Activated T-cell treated with anti-CD3 and anti-CD28 coated beads, Interleukin-2, amount 50 U/mL, for 24 hours (primary cell): ENCODE measurements around the gene MAN1A1.
A peak's percentile ranks its signal among the peaks of the same experiment; 100 is the strongest.

Source experiments
- DNase-seq: peaks from one replicate; pipeline ENCODE4 v3.0.0-alpha.2; 2020
- H3K27ac Mint-ChIP-seq: 2 replicates; pipeline ENCODE4 v1.8.0; 2020; ENCODE audit warnings: mild to moderate bottlenecking, mixed read lengths
- H3K27me3 Mint-ChIP-seq: 2 replicates; pipeline ENCODE4 v1.8.0; 2020; ENCODE audit warnings: mixed read lengths
- H3K36me3 Mint-ChIP-seq: 2 replicates; pipeline ENCODE4 v1.8.0; 2020; ENCODE audit warnings: low read depth, mixed read lengths
- H3K4me1 Mint-ChIP-seq: 2 replicates; pipeline ENCODE4 v1.8.0; 2020; ENCODE audit warnings: low read depth, mixed read lengths
- H3K4me3 Mint-ChIP-seq: 2 replicates; pipeline ENCODE4 v1.8.0; 2020; ENCODE audit warnings: mild to moderate bottlenecking, moderate library complexity, mixed read lengths
- H3K9me3 Mint-ChIP-seq: 2 replicates; pipeline ENCODE4 v1.8.0; 2020; ENCODE audit warnings: mixed read lengths

MAN1A1 gene

DNA sequence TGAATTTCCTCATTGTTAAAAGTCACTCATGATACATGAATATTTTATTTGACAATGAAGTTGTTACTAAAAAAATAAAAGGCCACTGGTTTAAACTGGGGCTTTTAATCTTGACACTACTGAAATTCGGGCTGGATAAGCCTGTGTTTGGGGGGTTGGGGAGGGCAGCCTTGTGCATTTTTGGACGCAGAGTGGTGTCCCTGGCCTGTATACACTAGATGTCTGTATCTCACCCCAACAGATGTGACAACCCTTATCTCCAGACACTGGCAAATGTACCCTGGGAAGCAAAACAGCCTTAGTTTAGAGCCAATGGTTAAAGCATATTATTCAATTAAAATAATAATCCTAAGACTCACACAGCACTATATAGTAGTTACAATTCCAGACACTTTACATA is 24.8 kb downstream of the MAN1A1 start:
- Mint-ChIP-seq H3K4me3 (no peak overlapping the region), H3K27ac (no peak overlapping the region), H3K27me3 (no peaks in the 10 kb centered on the region), H3K4me1 (peaks cover 31% of the 10 kb centered on the region), H3K36me3 (peaks cover 37% of the 10 kb centered on the region), H3K9me3 (no peaks in the 10 kb centered on the region)
- no peak for DNase-seq

DNA sequence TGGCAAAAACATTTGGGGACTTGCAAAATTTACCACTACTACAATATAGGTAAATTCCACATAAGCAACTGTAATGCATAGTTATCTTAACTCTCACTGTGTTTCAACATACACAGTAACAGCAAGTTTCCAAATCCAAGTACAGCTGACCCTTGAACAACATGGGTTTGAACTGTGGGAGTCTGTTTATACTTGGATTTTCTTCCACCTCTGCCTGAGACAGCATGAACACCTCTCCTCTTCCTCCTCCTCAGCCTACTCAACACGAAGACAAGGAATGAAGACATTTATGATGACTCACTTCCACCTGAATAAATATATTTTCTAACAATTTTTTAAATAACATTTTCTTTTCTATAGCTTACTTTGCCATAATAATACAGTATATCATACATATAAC is 25.6 kb downstream of the MAN1A1 start:
- H3K9me3 Mint-ChIP-seq = no peaks in the 10 kb centered on the region
- H3K4me1 Mint-ChIP-seq = peaks cover 32% of the 10 kb centered on the region
- H3K4me3 Mint-ChIP-seq = no peak overlapping the region
- H3K36me3 Mint-ChIP-seq = peaks cover 36% of the 10 kb centered on the region
- H3K27ac Mint-ChIP-seq = no peak overlapping the region
- no peak for DNase-seq
- no peaks in the 10 kb centered on the region for H3K27me3 Mint-ChIP-seq

GRCh38 chr6:119323478-119323877 is 26.1 kb downstream of the MAN1A1 start:
- Mint-ChIP-seq H3K27ac (no peak overlapping the region), H3K4me3 (no peak overlapping the region)

DNA sequence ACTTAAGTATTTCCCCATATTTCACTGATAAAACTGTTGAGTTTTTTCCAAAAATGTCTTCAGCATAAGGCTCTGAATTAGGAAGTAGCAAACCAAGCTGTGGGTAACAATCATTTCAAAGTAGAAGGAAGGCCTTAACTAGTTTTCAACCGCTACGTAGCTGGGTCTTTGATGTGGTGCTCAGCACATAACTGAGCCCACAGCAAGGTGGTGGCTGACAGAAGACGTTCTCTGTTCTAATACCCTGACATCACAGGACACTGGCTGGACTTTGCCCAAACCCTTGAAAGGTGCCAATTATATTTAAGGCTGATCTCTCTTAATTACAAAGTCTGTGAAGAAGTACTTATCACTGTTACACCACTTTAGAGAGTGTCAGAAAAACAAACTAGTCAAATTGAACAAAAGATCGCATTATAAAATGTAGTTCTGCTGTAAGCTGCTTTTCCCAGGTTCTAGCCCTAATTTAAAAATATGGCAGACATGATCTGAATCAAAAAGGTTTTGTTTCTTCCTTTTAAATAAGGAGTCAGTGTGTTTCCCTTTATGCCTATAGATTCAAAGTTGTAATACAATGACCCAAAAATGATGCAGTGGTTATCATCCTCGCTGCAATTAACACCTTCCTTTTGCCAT is 26.7 kb downstream of the MAN1A1 start:
- Mint-ChIP-seq H3K4me3 (no peak overlapping the region), H3K27me3 (no peaks in the 10 kb centered on the region), H3K9me3 (no peaks in the 10 kb centered on the region), H3K27ac (peak overlapping the region; percentile 70), H3K4me1 (peaks cover 32% of the 10 kb centered on the region), H3K36me3 (peaks cover 34% of the 10 kb centered on the region)
- DNase-seq = no peak

More at GRCh38 chr6:119323478-119323877, 26.1 kb downstream of the MAN1A1 start:
- peaks cover 35% of the 10 kb centered on the region for H3K36me3 Mint-ChIP-seq
- peaks cover 35% of the 10 kb centered on the region for H3K4me1 Mint-ChIP-seq
- no peak for DNase-seq
- no peaks in the 10 kb centered on the region for H3K9me3 Mint-ChIP-seq
- no peaks in the 10 kb centered on the region for H3K27me3 Mint-ChIP-seq

GRCh38 chr6:119322034-119322433 is 27.5 kb downstream of the MAN1A1 start:
- H3K9me3 Mint-ChIP-seq = no peaks in the 10 kb centered on the region

GRCh38 chr6:119319694-119320093 is 29.9 kb downstream of the MAN1A1 start:
- H3K4me3 Mint-ChIP-seq = no peak overlapping the region
- peaks cover 23% of the 10 kb centered on the region for H3K36me3 Mint-ChIP-seq
- H3K4me1 Mint-ChIP-seq = peaks cover 50% of the 10 kb centered on the region

More at GRCh38 chr6:119322034-119322433, 27.5 kb downstream of the MAN1A1 start:
- DNase-seq = no peak
- Mint-ChIP-seq H3K4me3 (no peak overlapping the region), H3K27me3 (no peaks in the 10 kb centered on the region), H3K4me1 (peaks cover 33% of the 10 kb centered on the region), H3K27ac (peak overlapping the region; percentile 15), H3K36me3 (peaks cover 34% of the 10 kb centered on the region)

DNA sequence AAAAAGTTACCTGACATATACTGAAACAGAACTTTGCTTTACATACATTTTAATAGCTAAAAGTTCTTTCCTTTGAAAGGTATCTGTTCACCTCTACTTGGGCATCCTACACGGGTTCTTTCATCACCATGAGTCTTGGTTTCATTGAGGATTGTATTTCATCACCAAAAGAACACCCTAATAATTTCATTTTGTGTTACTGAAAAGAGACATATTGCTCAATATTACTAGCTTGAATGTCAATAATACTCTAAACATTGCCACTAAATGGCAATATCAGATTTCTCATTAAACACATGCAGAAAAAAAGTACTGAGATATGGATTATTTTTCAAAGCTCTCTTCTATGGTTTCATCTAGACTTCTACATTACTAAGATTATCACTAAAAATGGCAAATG is 30.8 kb downstream of the MAN1A1 start:
- peaks cover 23% of the 10 kb centered on the region for H3K36me3 Mint-ChIP-seq
- H3K4me3 Mint-ChIP-seq = no peak overlapping the region
- H3K9me3 Mint-ChIP-seq = no peaks in the 10 kb centered on the region
- H3K27ac Mint-ChIP-seq = no peak overlapping the region
- peaks cover 54% of the 10 kb centered on the region for H3K4me1 Mint-ChIP-seq
- no peak for DNase-seq
- no peaks in the 10 kb centered on the region for H3K27me3 Mint-ChIP-seq

More at GRCh38 chr6:119319694-119320093, 29.9 kb downstream of the MAN1A1 start:
- H3K27ac Mint-ChIP-seq = no peak overlapping the region
- H3K9me3 Mint-ChIP-seq = no peaks in the 10 kb centered on the region
- H3K27me3 Mint-ChIP-seq = no peaks in the 10 kb centered on the region
- no peak for DNase-seq

- Mint-ChIP-seq H3K36me3 (peaks cover 18% of the 10 kb centered on the region), H3K4me3 (no peak overlapping the region), H3K9me3 (no peaks in the 10 kb centered on the region), H3K4me1 (peaks cover 54% of the 10 kb centered on the region), H3K27ac (no peak overlapping the region), H3K27me3 (no peaks in the 10 kb centered on the region)
- DNase-seq = no peak
Observed at GRCh38 chr6:119318176-119318575, 31.4 kb downstream of the MAN1A1 start.

DNA sequence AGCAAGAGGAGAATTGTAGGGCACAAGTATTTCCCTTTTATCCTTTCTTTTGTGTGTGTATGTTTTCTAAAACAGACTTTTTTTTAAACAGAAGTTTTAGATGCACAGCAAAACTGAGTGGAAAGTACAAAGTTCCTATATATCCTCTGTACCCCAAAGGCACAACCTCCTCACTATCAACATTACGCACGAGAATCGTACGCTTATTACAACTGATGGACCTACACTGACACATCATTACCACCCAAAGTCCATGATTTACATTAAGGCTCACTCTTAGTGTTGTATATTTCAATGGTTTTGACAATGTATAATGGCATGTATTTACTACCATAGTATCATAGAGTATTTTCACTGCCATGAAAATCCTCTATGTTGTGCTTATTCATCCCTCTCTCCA is 32.6 kb downstream of the MAN1A1 start:
- no peak overlapping the region for H3K4me3 Mint-ChIP-seq
- no peak for DNase-seq
- peaks cover 54% of the 10 kb centered on the region for H3K4me1 Mint-ChIP-seq
- H3K36me3 Mint-ChIP-seq = peaks cover 17% of the 10 kb centered on the region
- no peak overlapping the region for H3K27ac Mint-ChIP-seq
- H3K9me3 Mint-ChIP-seq = no peaks in the 10 kb centered on the region
- H3K27me3 Mint-ChIP-seq = no peaks in the 10 kb centered on the region

DNA sequence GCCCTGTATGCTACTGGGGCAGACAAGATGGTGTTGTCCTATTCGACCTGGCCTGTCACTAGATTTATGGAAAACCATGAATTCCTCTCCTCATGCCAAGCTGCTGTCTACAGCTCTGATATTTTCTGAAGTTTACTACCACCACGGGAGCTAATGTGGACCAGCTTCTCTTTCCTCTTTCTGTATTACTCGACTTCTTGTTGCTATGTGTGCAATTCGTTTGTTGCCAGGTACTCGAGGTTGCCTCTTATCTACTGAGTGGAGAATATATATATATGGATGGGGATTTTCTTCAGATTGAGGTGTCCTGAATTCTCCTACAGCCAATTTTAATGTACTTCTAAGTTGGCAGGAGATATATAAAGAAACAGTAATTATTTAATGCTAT is 34.7 kb downstream of the MAN1A1 start:
- Mint-ChIP-seq H3K27ac (peak overlapping the region; percentile 94), H3K36me3 (peaks cover 17% of the 10 kb centered on the region), H3K9me3 (no peaks in the 10 kb centered on the region), H3K27me3 (no peaks in the 10 kb centered on the region), H3K4me1 (peaks cover 66% of the 10 kb centered on the region), H3K4me3 (peak overlapping the region; percentile 49)
- no peak for DNase-seq

DNA sequence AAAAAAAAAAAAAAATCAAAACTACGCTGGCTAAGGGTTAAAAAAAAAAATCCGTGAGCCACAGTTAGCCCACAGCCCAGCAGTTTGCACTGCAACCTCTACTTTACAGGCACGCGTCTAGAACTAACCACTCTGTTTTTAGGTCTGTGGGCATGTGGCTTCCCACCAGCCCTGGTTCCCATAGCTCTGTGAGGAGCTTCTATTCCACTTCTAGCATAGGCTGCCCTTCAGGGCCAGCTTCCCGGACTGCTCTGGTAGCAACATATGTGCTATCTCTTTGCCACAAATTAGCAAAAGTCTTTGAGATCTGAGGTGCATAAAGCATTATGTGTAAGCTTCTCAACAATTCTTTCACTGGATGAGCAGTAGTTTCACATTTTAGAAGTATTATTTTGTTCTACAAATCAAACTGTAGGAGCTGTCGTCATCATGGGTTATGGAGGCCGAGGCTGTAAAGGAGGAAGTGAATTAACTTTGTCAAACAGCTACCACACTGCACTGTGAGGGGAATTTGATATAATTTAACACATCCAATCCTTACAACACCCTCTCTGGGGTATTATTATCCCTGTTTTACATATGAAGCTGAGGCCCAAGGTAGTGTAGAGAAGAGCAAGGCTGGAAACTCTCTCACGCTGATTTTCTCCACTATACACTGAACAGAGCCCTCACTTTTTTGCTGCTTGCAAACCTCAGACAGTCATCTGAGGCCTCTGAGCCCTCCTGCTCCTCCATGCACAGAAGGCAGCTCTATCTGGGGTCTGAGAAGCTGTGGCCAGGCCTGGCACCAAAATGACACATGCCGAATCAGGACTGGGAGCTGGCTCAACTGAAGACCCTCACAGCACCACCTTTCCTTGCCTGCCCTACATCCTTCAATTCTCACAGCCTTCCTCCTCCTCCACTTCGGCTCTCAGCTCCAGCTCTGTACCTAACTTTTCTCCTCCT is 35.4 kb downstream of the MAN1A1 start:
- no peak for DNase-seq
- Mint-ChIP-seq H3K4me1 (peaks cover 73% of the 10 kb centered on the region), H3K36me3 (peaks cover 14% of the 10 kb centered on the region), H3K9me3 (no peaks in the 10 kb centered on the region), H3K27me3 (no peaks in the 10 kb centered on the region), H3K27ac (peak overlapping the region; percentile 94), H3K4me3 (peak overlapping the region; percentile 49)

- Mint-ChIP-seq H3K9me3 (no peaks in the 10 kb centered on the region), H3K4me3 (peak overlapping the region; percentile 61), H3K27ac (peak overlapping the region; percentile 94), H3K4me1 (peaks cover 74% of the 10 kb centered on the region), H3K27me3 (no peaks in the 10 kb centered on the region), H3K36me3 (peaks cover 9% of the 10 kb centered on the region)
- no peak for DNase-seq
Observed at GRCh38 chr6:119312875-119313338, 36.7 kb downstream of the MAN1A1 start.

- DNase-seq = no peak
- Mint-ChIP-seq H3K27ac (peak overlapping the region; percentile 94), H3K36me3 (peaks cover 11% of the 10 kb centered on the region), H3K4me1 (peaks cover 77% of the 10 kb centered on the region), H3K27me3 (no peaks in the 10 kb centered on the region), H3K9me3 (no peaks in the 10 kb centered on the region), H3K4me3 (no peak overlapping the region)
Observed at GRCh38 chr6:119312441-119312840, 37.1 kb downstream of the MAN1A1 start.

DNA sequence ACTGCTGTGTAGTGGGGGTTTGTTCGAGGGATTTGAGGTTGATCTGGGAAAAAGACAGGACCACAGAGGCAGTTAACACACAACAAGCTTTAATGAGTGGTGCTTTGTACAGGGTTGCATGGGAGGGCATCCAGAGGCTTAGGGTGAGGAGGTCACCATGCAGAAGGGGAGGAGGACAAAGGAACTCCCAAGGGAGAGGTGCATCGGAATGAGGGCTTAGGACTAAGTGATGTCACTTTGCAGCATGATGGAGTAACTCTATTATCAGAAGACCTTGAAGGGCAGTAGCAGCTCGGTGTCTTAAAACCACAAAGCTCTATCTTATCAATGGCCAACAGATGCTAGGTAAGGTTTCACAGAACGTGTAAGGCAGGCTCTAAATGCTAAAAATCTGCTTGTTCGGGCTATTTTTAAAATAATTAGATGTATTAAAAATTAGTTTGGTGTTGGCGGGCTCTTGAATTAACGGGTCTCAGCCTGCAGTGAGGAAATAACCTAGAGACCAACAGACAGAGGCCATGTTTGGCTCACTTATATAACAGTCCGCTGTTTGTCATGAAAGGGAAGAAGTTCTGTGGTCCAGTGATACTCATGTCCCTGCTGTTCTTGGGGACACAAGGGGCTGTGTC is 37.9 kb downstream of the MAN1A1 start:
- Mint-ChIP-seq H3K9me3 (no peaks in the 10 kb centered on the region), H3K27me3 (no peaks in the 10 kb centered on the region), H3K36me3 (peaks cover 10% of the 10 kb centered on the region), H3K4me3 (no peak overlapping the region), H3K27ac (no peak overlapping the region), H3K4me1 (peaks cover 74% of the 10 kb centered on the region)
- DNase-seq = no peak
